Kidney (tissue), 14 donors: Measurements from ENCODE around the gene ATP13A3. TPM values are rescaled to one million over a fixed set of nuclear protein-coding genes. Genes with fewer than 3 reads are reported as not detected.
A peak's percentile ranks its signal among the peaks of the same experiment; 100 is the strongest.

Experiments used
- DNase-seq, 5 donors: peaks; one replicate each; pipeline ENCODE4 v3.0.0-alpha.2; 2013 to 2020
- FAIRE-seq: peaks from 2 replicates; lab custom pipeline; 2012; peaks lifted over from hg19 to GRCh38; lab: Jason Lieb, UNC
- H3K27ac ChIP-seq, 2 donors: one replicate each; pipeline ENCODE4 v1.7.0; 2013; ENCODE audit warnings: low read depth in 2 of 2, low read length in 2 of 2, inconsistent platforms in 1 of 2
- H3K27me3 ChIP-seq: one replicate; pipeline ENCODE4 v1.7.1; 2013; ENCODE audit warnings: low read length, inconsistent platforms; ENCODE audit not compliant: control insufficient read depth, insufficient read depth
- H3K36me3 ChIP-seq, 3 donors: one replicate each; pipeline versions ENCODE4 v1.7.0 to v1.7.1; 2013; ENCODE audit warnings: low read length in 3 of 3, control low read depth in 1 of 3, inconsistent platforms in 1 of 3; ENCODE audit not compliant: insufficient read depth in 3 of 3, control insufficient read depth in 2 of 3
- H3K4me1 ChIP-seq, 3 donors: one replicate each; pipeline versions ENCODE4 v1.7.0 to v1.7.1; 2013; ENCODE audit warnings: low read length in 3 of 3, inconsistent platforms in 1 of 3, low read depth in 1 of 3; ENCODE audit not compliant: control insufficient read depth in 2 of 3, insufficient read depth in 2 of 3
- H3K4me3 ChIP-seq, 3 donors: one replicate each; pipeline versions ENCODE4 v1.7.0 to v1.8.1; 2013; ENCODE audit warnings: low read length in 3 of 3, control low read depth in 1 of 3, inconsistent platforms in 1 of 3
- H3K9ac ChIP-seq, 3 donors: one replicate each; pipeline versions ENCODE4 v1.7.0 to v1.7.1; 2013; ENCODE audit warnings: low read length in 3 of 3, control low read depth in 1 of 3, inconsistent platforms in 1 of 3
- H3K9me3 ChIP-seq, 3 donors: one replicate each; pipeline versions ENCODE4 v1.7.0 to v1.7.1; 2013; ENCODE audit warnings: low read length in 3 of 3, control low read depth in 1 of 3, inconsistent platforms in 1 of 3; ENCODE audit not compliant: control insufficient read depth in 2 of 3, insufficient read depth in 1 of 3
- CTCF ChIP-seq: IDR thresholded peaks from 3 replicates; pipeline ENCODE4 v1.5.1; 2012; ENCODE audit warnings: mild to moderate bottlenecking, moderate library complexity, borderline replicate concordance; ENCODE audit not compliant: insufficient read depth; ENCODE audit errors: extremely low read depth
- intact Hi-C: fragments of 100-400 bp; cut with DNase I; formaldehyde crosslinking; loops from one replicate; pipeline ENCODE4 v1.11.1; 2022
- polyA plus RNA-seq: library from polyadenylated mRNA; stranded (reverse); fragments of 350-450 nt; fragmentation: Illumina TruSeq; extraction: RNeasy Lipid Tissue Mini Kit (QIAGEN cat#74804); gene quantifications from one replicate; pipeline ENCODE4 v1.2.3, GENCODE V29; 2014; ENCODE audit warnings: low read depth, low replicate concordance; ENCODE audit not compliant: insufficient read depth
- total RNA-seq: library from RNA; stranded (reverse); fragmentation: NEBNext Ultra II Directional; extraction: Animal tissue kit (Norgen Biotek cat#: 25700); gene quantifications from one replicate; pipeline ENCODE4 v1.2.1, GENCODE V29; 2021
- donor health status: control.
- donor health status: control.
- donor health status: control.
- donor health status: control.
- donor health status: control.
- donor health status: DM: yes; HTN: yes; CAD: no.
- donor health status: Normal renal cell carcinoma (clear cell type).

ATP13A3 gene
- total and polyA plus RNA-seq, 2 donors from 2014 or later: 15.3 to 103 TPM

- no peak overlapping the region for H3K27ac ChIP-seq
- H3K9me3 ChIP-seq: no peaks in the 10 kb centered on the region
- no peaks in the 10 kb centered on the region for H3K4me1 ChIP-seq
- TF ChIP-seq CTCF: no peak
- H3K27me3 ChIP-seq: no peaks in the 10 kb centered on the region
- no peaks in the 10 kb centered on the region for H3K36me3 ChIP-seq
- DNase-seq (peak in 1 of 5 donors; percentile 34), FAIRE-seq (no peak)
- intact Hi-C loops: no loop called here
- no peak overlapping the region for H3K9ac ChIP-seq
- H3K4me3 ChIP-seq: no peak overlapping the region
Measured at GRCh38 chr3:194382196-194382891, 104.5 kb downstream of the ATP13A3 start.

- no peak for FAIRE-seq
- no peaks in the 10 kb centered on the region for H3K9me3 ChIP-seq
Measured at GRCh38 chr3:194381460-194381875, 105.3 kb downstream of the ATP13A3 start.

GRCh38 chr3:194380326-194380725, 106.5 kb downstream of the ATP13A3 start:
- Histone ChIP-seq H3K36me3 (no peaks in the 10 kb centered on the region), H3K4me3 (no peak overlapping the region), H3K9ac (no peak overlapping the region), H3K27me3 (no peaks in the 10 kb centered on the region), H3K27ac (no peak overlapping the region), H3K4me1 (no peaks in the 10 kb centered on the region), H3K9me3 (no peaks in the 10 kb centered on the region)
- intact Hi-C loops: no loop called here
- no peak for FAIRE-seq
- DNase-seq: no peak
- TF ChIP-seq CTCF: no peak

More at GRCh38 chr3:194381460-194381875, 105.3 kb downstream of the ATP13A3 start:
- no peaks in the 10 kb centered on the region for H3K36me3 ChIP-seq
- no peaks in the 10 kb centered on the region for H3K27me3 ChIP-seq
- H3K27ac ChIP-seq: no peak overlapping the region
- DNase-seq: peak in 1 of 5 donors; percentile 46
- no peak for TF ChIP-seq CTCF
- H3K4me1 ChIP-seq: no peaks in the 10 kb centered on the region
- intact Hi-C loops: no loop called here
- H3K9ac ChIP-seq: no peak overlapping the region
- no peak overlapping the region for H3K4me3 ChIP-seq

GRCh38 chr3:194379651-194380050, 107.2 kb downstream of the ATP13A3 start:
- Histone ChIP-seq H3K36me3 (no peaks in the 10 kb centered on the region), H3K9me3 (no peaks in the 10 kb centered on the region), H3K27ac (no peak overlapping the region), H3K27me3 (no peaks in the 10 kb centered on the region), H3K4me1 (no peaks in the 10 kb centered on the region), H3K4me3 (no peak overlapping the region), H3K9ac (no peak overlapping the region)
- no peak for TF ChIP-seq CTCF
- DNase-seq (peak in 1 of 5 donors; percentile 14), FAIRE-seq (no peak)
- intact Hi-C loops: no loop called here
